GM12892 (cell line): ENCODE measurements around the gene ARMC3.
A peak's percentile ranks its signal among the peaks of the same experiment; 100 is the strongest.

ENCODE experiments used
- DNase-seq: peaks from one replicate; pipeline ENCODE4 v3.0.0; 2011; ENCODE audit not compliant: insufficient read length
- FAIRE-seq: peaks from 2 replicates; lab custom pipeline; 2011; peaks lifted over from hg19 to GRCh38; lab: Jason Lieb, UNC
- POLR2A ChIP-seq: IDR thresholded peaks from 2 replicates; pipeline ENCODE4 v1.6.1; 2011; ENCODE audit warnings: low read depth, low read length, control low read depth
- POLR2AphosphoS5 ChIP-seq: IDR thresholded peaks from 2 replicates; pipeline ENCODE4 v1.6.1; 2011; ENCODE audit warnings: low read depth, low read length, control low read depth
- TAF1 ChIP-seq: IDR thresholded peaks from 2 replicates; pipeline ENCODE4 v1.6.1; 2011; ENCODE audit warnings: low read depth, mild to moderate bottlenecking, control low read depth, low read length, borderline replicate concordance

The ARMC3 gene

GRCh38 chr10:23073527-23073926 is 145.7 kb downstream of the ARMC3 start:
- DNase-seq (no peak), FAIRE-seq (no peak)
- TF ChIP-seq POLR2AphosphoS5 (no peak), TAF1 (no peak), POLR2A (no peak)

GRCh38 chr10:23075672-23076071 is 147.8 kb downstream of the ARMC3 start:
- TF ChIP-seq POLR2A (no peak), POLR2AphosphoS5 (no peak), TAF1 (no peak)
- peak; percentile 9 for FAIRE-seq
- DNase-seq = no peak

DNA sequence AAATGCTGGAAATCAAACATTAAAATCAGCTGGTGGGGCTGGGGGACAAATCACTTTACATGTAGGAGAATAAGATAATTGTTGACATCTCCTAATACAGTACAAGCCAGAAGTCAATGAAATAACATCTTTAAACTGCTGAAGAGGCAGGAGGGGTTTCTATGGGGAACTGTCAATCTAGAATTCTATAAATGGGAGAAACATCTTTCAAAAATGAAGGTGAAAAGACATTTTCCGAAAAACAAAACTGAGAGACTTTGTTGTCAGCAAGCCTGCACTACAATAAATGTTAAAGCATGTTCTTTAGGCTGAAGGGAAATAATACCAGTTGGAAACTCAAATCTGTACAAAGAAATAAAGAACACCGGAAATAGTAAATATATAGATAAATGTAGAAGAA is 150.3 kb downstream of the ARMC3 start:
- TF ChIP-seq POLR2AphosphoS5 = no peak
- no peak for TF ChIP-seq TAF1
- no peak for TF ChIP-seq POLR2A
- DNase-seq (no peak), FAIRE-seq (no peak)

DNA sequence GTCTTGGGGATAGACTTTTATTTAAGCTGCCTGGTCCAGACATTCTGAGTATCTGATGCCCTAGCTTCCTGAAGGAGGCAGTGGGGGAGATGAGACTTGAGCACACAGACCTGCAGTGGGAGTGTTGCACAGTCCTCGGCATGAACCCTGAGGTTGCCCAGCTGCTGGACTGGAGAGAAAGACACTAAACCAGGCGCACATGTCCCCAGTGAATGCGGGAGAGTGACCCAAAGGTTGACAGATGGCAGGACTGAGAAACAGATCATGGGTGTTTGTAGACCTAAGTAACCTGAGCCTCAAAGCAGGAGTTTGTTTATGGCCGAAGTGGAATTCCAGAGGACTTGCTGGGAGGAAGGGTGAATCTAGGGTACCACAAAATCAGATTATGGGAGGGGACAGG is 151.8 kb downstream of the ARMC3 start:
- DNase-seq (no peak), FAIRE-seq (peak; percentile 53)
- TF ChIP-seq POLR2A (no peak), POLR2AphosphoS5 (no peak), TAF1 (no peak)

- FAIRE-seq (no peak), DNase-seq (no peak)
- TF ChIP-seq TAF1 (no peak), POLR2AphosphoS5 (no peak), POLR2A (no peak)
Measured at GRCh38 chr10:23080262-23080661, 152.4 kb downstream of the ARMC3 start.

GRCh38 chr10:23081221-23081750 is 153.4 kb downstream of the ARMC3 start:
- FAIRE-seq (no peak), DNase-seq (no peak)
- TF ChIP-seq POLR2AphosphoS5 (no peak), TAF1 (no peak), POLR2A (no peak)

- DNase-seq = no peak
- peak; percentile 36 for FAIRE-seq
- TF ChIP-seq TAF1 (no peak), POLR2AphosphoS5 (no peak), POLR2A (no peak)
Measured at GRCh38 chr10:23081891-23082290, 154.0 kb downstream of the ARMC3 start.
